HepG2 (cell line): ENCODE data around the gene CISD3. TPM values are rescaled to one million over a fixed set of nuclear protein-coding genes. Genes with fewer than 3 reads are reported as not detected.

Source experiments
- ATAC-seq: fragments of 200-7000 bp; cut with Tn5 transposase; 3 replicates; pipeline ENCODE4 v1.9.1; 2020; ENCODE audit warnings: mild to moderate bottlenecking, moderate library complexity
- BruUV-seq: library from RNA; stranded (reverse); fragments of 400-500 nt; replicated peaks from 2 replicates; lab custom pipeline; 2021; lab: Mats Ljungman, UMichigan
- CTCF ChIA-PET: fragments of 300-600 bp; formaldehyde crosslinking; extraction: SDS; loops from one replicate; lab custom pipeline; 2021; ENCODE audit warnings: low total read pairs, inconsistent platforms, low intra/inter-chr PET ratio; lab: Yijun Ruan, JAX
- POLR2A ChIA-PET: fragments of 350-600 bp; sonication (Branson Sonifier 250); formaldehyde crosslinking; loops from one replicate; lab custom pipeline; 2020; ENCODE audit warnings: antibody characterized with exemption, inconsistent platforms; lab: Yijun Ruan, JAX
- DNase-seq: peaks from one replicate; pipeline ENCODE4 v3.0.0-alpha.2; 2015; ENCODE audit warnings: low spot score
- FAIRE-seq: peaks from 3 replicates; lab custom pipeline; 2011; peaks lifted over from hg19 to GRCh38; lab: Jason Lieb, UNC
- H2AFZ ChIP-seq: one replicate; pipeline ENCODE4 v1.6.1; 2011; ENCODE audit warnings: low read length, inconsistent platforms
- H3K27ac ChIP-seq: fragments of 300-600 bp; 3 replicates; pipeline ENCODE4 v1.8.0; 2011; ENCODE audit warnings: mixed run types, mild to moderate bottlenecking, mixed read lengths, low read length, inconsistent platforms; ENCODE audit not compliant: insufficient read depth; ENCODE audit errors: extremely low read length
- H3K27me3 ChIP-seq, 2 experiments: fragments of 200-600 bp in 1 of 2; 2 replicates in 1 of 2; 3 replicates in 1 of 2; pipeline versions ENCODE4 v1.6.0 to v1.8.0; 2011; ENCODE audit warnings: low read length in 2 of 2, mild to moderate bottlenecking in 2 of 2, moderate library complexity in 2 of 2, inconsistent platforms in 1 of 2; ENCODE audit not compliant: insufficient read depth in 2 of 2, control insufficient read depth in 1 of 2
- H3K36me3 ChIP-seq, 2 experiments: fragments of 200-600 bp in 1 of 2; replicated peaks in 1 of 2; 2 replicates in 1 of 2; 3 replicates in 1 of 2; pipeline versions ENCODE4 v1.5.1 to v1.8.0; 2011; ENCODE audit warnings: low read length in 2 of 2, inconsistent platforms in 1 of 2; ENCODE audit not compliant: insufficient read depth in 2 of 2, control insufficient read depth in 1 of 2
- H3K4me1 ChIP-seq: 2 replicates; pipeline ENCODE4 v1.5.1; 2012; ENCODE audit warnings: low read length, inconsistent platforms; ENCODE audit not compliant: insufficient read depth
- H3K4me2 ChIP-seq: 2 replicates; pipeline ENCODE4 v1.6.0; 2011; ENCODE audit warnings: low read depth, low read length, inconsistent platforms
- H3K4me3 ChIP-seq, 3 experiments: fragments of 200-600 bp in 1 of 3; sonication (generic), shearing (Covaris generic) in 1 of 3; replicated peaks in 1 of 3; 2 replicates each; pipeline ENCODE4 v1.5.1; 2011 to 2016; ENCODE audit warnings: low read length in 3 of 3, inconsistent platforms in 2 of 3, low read depth in 2 of 3, mild to moderate bottlenecking in 2 of 3, control low read depth in 1 of 3, mixed read lengths in 1 of 3; ENCODE audit not compliant: insufficient read depth in 1 of 3
- H3K79me2 ChIP-seq: one replicate; pipeline ENCODE4 v1.6.1; 2011; ENCODE audit warnings: low read length, inconsistent platforms; ENCODE audit not compliant: insufficient read depth
- H3K9ac ChIP-seq: 2 replicates; pipeline ENCODE4 v1.6.0; 2011; ENCODE audit warnings: mild to moderate bottlenecking, low read depth, low read length, inconsistent platforms; ENCODE audit not compliant: insufficient read depth
- H3K9me3 ChIP-seq: 2 replicates; pipeline ENCODE4 v1.5.1; 2012; ENCODE audit warnings: mild to moderate bottlenecking, low read length
- H4K20me1 ChIP-seq: 2 replicates; pipeline ENCODE4 v1.6.0; 2011; ENCODE audit warnings: inconsistent platforms, mild to moderate bottlenecking, low read length, moderate library complexity; ENCODE audit not compliant: insufficient read depth
- CBX2 ChIP-seq, 2 experiments: fragments of 200-600 bp in 1 of 2; sonication (generic); formaldehyde crosslinking in 1 of 2; IDR thresholded peaks; 2 replicates each; pipeline versions ENCODE4 v1.7.0 to v1.8.1; 2018 to 2022; ENCODE audit warnings: low read depth in 2 of 2, low read length in 1 of 2, mild to moderate bottlenecking in 1 of 2, missing genetic modification reagents in 1 of 2
- EEA1 ChIP-seq: sonication (generic); formaldehyde crosslinking; IDR thresholded peaks from 2 replicates; pipeline ENCODE4 v1.5.1; 2020; ENCODE audit warnings: mild to moderate bottlenecking, missing genetic modification reagents, borderline replicate concordance
- HOXA3 ChIP-seq: sonication (generic); formaldehyde crosslinking; IDR thresholded peaks from 2 replicates; pipeline ENCODE4 v1.5.0; 2020; ENCODE audit warnings: missing genetic modification reagents
- KMT2A ChIP-seq: sonication (generic); formaldehyde crosslinking; IDR thresholded peaks from 2 replicates; pipeline ENCODE4 v1.4.0; 2020; ENCODE audit warnings: missing genetic modification reagents
- NAIF1 ChIP-seq: sonication (generic); formaldehyde crosslinking; IDR thresholded peaks from 2 replicates; pipeline ENCODE4 v1.5.0; 2020; ENCODE audit warnings: mild to moderate bottlenecking, missing genetic modification reagents, borderline replicate concordance
- PHF8 ChIP-seq: sonication (generic); formaldehyde crosslinking; IDR thresholded peaks from 2 replicates; pipeline ENCODE4 v1.5.0; 2020; ENCODE audit warnings: missing genetic modification reagents
- RELA ChIP-seq: sonication (generic); formaldehyde crosslinking; IDR thresholded peaks from 2 replicates; pipeline ENCODE4 v1.4.0; 2020; ENCODE audit warnings: missing genetic modification reagents
- TARDBP ChIP-seq: sonication (generic); formaldehyde crosslinking; IDR thresholded peaks from 2 replicates; pipeline ENCODE4 v1.8.0; 2022; ENCODE audit warnings: mild to moderate bottlenecking, missing genetic modification reagents
- TEAD3 ChIP-seq: optimal IDR thresholded peaks from 2 replicates; pipeline ENCODE3; 2016; ENCODE audit warnings: borderline replicate concordance
- TMF1 ChIP-seq: sonication (generic); formaldehyde crosslinking; IDR thresholded peaks from 2 replicates; pipeline ENCODE4 v1.8.1; 2022; ENCODE audit warnings: low read depth, missing genetic modification reagents
- ZFP36L2 ChIP-seq: sonication (generic); formaldehyde crosslinking; IDR thresholded peaks from 2 replicates; pipeline ENCODE4 v1.4.0; 2020; ENCODE audit warnings: missing genetic modification reagents
- ZMAT3 ChIP-seq: sonication (generic); formaldehyde crosslinking; conservative IDR thresholded peaks from 2 replicates; pipeline ENCODE4 v1.7.0; 2021; ENCODE audit warnings: missing genetic modification reagents
- ZNF781 ChIP-seq: sonication (generic); formaldehyde crosslinking; IDR thresholded peaks from 2 replicates; pipeline ENCODE4 v1.5.1; 2020; ENCODE audit warnings: borderline replicate concordance, mild to moderate bottlenecking, missing genetic modification reagents; ENCODE audit errors: not compliant biosample characterization
- WGBS: methylation state at CpG from one replicate; pipeline ENCODE4 v1.1.6; 2017; ENCODE audit warnings: low lambda C conversion rate; 5-methylcytosine and 5-hydroxymethylcytosine counted together
- in situ Hi-C: cut with HindIII; loops from 2 replicates; pipeline ENCODE4 v1.10.0; 2017; ENCODE audit warnings: low pct_unique_long_range_greater_than_20kb; ENCODE audit not compliant: extremely low pct_ligation_motif_present
- intact Hi-C: fragments of 100-400 bp; cut with micrococcal nuclease; formaldehyde crosslinking; loops from one replicate; pipeline ENCODE4 v1.10.0; 2022; ENCODE audit not compliant: unreplicated experiment
- polyA plus RNA-seq, 8 experiments: library from polyadenylated mRNA; depleted of rRNA in 3 of 8; stranded (reverse) in 7 of 8; unstranded in 1 of 8; fragments of >200 nt; fragmentation: Illumina TruSeq in 4 of 8; extraction: Trizol in 4 of 8; gene quantifications; 2 replicates each; pipeline versions ENCODE4 v1.2.1 to v1.2.3, GENCODE V29; 2011 to 2016; ENCODE audit warnings: low read depth in 4 of 8, missing spikeins in 1 of 8, mixed read lengths in 1 of 8; ENCODE audit not compliant: insufficient read depth in 1 of 8
- total RNA-seq, 5 experiments: library from RNA; depleted of rRNA; stranded (reverse); fragments of >200 nt; fragmentation: Illumina TruSeq; extraction: Trizol; gene quantifications; 2 replicates each; pipeline ENCODE4 v1.2.3, GENCODE V29; 2016; ENCODE audit warnings: low read depth in 1 of 5
- TF ChIP-seq, protein P1 (sequence below): IDR thresholded peaks from 2 replicates; pipeline ENCODE4 v1.6.1; 2018; ENCODE audit warnings: missing genetic modification reagents
- TF ChIP-seq, protein P2 (sequence below): IDR thresholded peaks from 2 replicates; pipeline ENCODE4 v1.6.1; 2016; ENCODE audit warnings: control low read depth
- TF ChIP-seq, protein P3 (sequence below): sonication (generic); formaldehyde crosslinking; IDR thresholded peaks from 2 replicates; pipeline ENCODE4 v1.8.1; 2023; ENCODE audit warnings: mild to moderate bottlenecking, missing genetic modification reagents

The CISD3 gene
- total and polyA plus RNA-seq, 2 of the 13 experiments (the other 11 are each of a cell fraction or from before 2014, with no cell fraction given): 30.0 to 34.1 TPM

DNA sequence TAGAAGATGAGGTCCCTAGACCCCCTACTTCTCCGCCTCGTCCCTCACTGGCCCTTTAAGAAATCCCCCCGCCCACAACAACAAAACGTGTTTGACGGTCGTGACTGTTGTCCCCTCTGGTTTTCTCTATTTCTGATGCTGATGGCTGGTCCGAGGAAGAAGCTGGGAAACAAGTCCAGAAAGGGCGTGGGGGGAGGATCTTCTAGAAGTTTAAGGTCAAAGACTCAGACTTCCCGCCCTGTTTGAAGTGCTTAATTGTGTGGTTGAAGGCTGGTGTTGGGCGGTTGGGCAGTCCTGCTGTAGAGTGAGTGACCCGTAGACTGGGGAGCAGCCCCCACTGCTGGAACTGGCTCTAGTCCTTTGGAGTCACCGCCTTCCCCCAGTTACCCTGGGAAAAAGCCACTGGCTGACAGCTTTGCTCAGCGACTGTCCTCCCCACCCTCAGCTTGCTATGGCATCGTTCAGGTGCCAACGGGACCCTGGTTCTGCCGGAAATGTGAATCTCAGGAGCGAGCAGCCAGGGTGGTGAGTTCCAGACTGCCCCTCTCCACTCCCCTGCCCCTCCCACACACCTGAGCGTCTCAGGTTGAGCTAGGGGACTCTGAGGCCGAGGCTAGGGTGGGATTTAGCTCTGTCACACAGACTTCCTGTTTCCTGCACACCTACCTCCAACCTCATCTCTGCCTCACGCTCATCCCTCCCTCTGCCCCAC is 23.5 kb upstream of the CISD3 start:
- in situ Hi-C loops: no loop called here
- H4K20me1 ChIP-seq: peaks cover 12% of the 10 kb centered on the region
- H3K27me3 ChIP-seq: no peaks in the 10 kb centered on the region; a peak in 1 of 5 replicates
- ChIA-PET CTCF (no interaction called here), POLR2A (interaction anchor here (0.7 to 8.9 kb wide), 9 partner anchors 10 to 163 kb away, joined by 3 to 106 read pairs (median 38); partner anchors contain the start of genes CISD3, EPOP and LASP1)
- WGBS: 20% methylated on average over 20 of the region's 20 CpGs
- H3K9ac ChIP-seq: peak overlapping the region; percentile 66
- H3K36me3 ChIP-seq: peaks cover 18 to 44% of the 10 kb centered on the region in 2 experiments
- no peaks in the 10 kb centered on the region for H3K9me3 ChIP-seq
- H2AFZ ChIP-seq: no peak overlapping the region
- ATAC-seq (no peak; the same call in 2 of the 3 replicates), FAIRE-seq (no peak), DNase-seq (no peak)
- BruUV-seq: no TSS peak
- peak overlapping the region; percentile 71 to 99 (median 90) for H3K4me3 ChIP-seq
- H3K79me2 ChIP-seq: peaks cover 44% of the 10 kb centered on the region
- H3K4me1 ChIP-seq: peaks cover 60% of the 10 kb centered on the region
- H3K27ac ChIP-seq: peak overlapping the region; percentile 62
- intact Hi-C loops: loop anchor here (1.0 kb wide), 1 partner anchor 29 kb away; no protein-coding TSS in a partner anchor
- peak overlapping the region; percentile 91 for H3K4me2 ChIP-seq
- TF ChIP-seq, protein P1, sequence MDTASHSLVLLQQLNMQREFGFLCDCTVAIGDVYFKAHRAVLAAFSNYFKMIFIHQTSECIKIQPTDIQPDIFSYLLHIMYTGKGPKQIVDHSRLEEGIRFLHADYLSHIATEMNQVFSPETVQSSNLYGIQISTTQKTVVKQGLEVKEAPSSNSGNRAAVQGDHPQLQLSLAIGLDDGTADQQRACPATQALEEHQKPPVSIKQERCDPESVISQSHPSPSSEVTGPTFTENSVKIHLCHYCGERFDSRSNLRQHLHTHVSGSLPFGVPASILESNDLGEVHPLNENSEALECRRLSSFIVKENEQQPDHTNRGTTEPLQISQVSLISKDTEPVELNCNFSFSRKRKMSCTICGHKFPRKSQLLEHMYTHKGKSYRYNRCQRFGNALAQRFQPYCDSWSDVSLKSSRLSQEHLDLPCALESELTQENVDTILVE (CRISPR knock-in tag): no peak
- 0 out of 2 replicates have a peak, but pooled peaks have one; percentile 66 for TF ChIP-seq ZMAT3 (CRISPR knock-in tag)
- TF ChIP-seq, protein P2, sequence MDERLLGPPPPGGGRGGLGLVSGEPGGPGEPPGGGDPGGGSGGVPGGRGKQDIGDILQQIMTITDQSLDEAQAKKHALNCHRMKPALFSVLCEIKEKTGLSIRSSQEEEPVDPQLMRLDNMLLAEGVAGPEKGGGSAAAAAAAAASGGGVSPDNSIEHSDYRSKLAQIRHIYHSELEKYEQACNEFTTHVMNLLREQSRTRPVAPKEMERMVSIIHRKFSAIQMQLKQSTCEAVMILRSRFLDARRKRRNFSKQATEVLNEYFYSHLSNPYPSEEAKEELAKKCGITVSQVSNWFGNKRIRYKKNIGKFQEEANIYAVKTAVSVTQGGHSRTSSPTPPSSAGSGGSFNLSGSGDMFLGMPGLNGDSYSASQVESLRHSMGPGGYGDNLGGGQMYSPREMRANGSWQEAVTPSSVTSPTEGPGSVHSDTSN (CRISPR knock-in tag): no peak
- TF ChIP-seq RELA: no peak
- TF ChIP-seq KMT2A (CRISPR knock-in tag): 0 out of 2 replicates have a peak, but pooled peaks have one; percentile 29
- TF ChIP-seq ZNF781 (CRISPR knock-in tag): peak; percentile 17
- TF ChIP-seq EEA1 (CRISPR knock-in tag): peak; percentile 67; the same call in 1 of the 2 replicates
- TF ChIP-seq TARDBP (CRISPR knock-in tag): peak; percentile 32; the same call in 1 of the 2 replicates
- TF ChIP-seq NAIF1 (CRISPR knock-in tag): no peak
- TF ChIP-seq TEAD3: peak; percentile 36
- no peak; the same call in 1 of the 2 replicates for TF ChIP-seq PHF8
- TF ChIP-seq ZFP36L2 (CRISPR knock-in tag): no peak
- TF ChIP-seq, protein P3, sequence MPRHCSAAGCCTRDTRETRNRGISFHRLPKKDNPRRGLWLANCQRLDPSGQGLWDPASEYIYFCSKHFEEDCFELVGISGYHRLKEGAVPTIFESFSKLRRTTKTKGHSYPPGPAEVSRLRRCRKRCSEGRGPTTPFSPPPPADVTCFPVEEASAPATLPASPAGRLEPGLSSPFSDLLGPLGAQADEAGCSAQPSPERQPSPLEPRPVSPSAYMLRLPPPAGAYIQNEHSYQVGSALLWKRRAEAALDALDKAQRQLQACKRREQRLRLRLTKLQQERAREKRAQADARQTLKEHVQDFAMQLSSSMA (CRISPR knock-in tag): 0 out of 2 replicates have a peak, but pooled peaks have one; percentile 24
- TF ChIP-seq TMF1 (CRISPR knock-in tag): no peak
- TF ChIP-seq HOXA3: 0 out of 2 replicates have a peak, but pooled peaks have one; percentile 5
- no peak for TF ChIP-seq CBX2 (IDR thresholded peaks at IDR 0.05; ENCODE audit: low read depth, low read length)
- TF ChIP-seq CBX2 (CRISPR knock-in tag; IDR thresholded peaks at IDR 0.05; ENCODE audit: low read depth): peak; percentile 48; the same call in 1 of the 2 replicates
